Stimulated activated CD8-positive, alpha-beta memory T cell treated with anti-CD3 and anti-CD28 coated beads, Interleukin-7, amount 100 ng/mL, for 48 hours (primary cell): ENCODE results near the gene PCSK6.

Experiments
- DNase-seq, 2 donors: peaks; one replicate each; pipeline ENCODE4 v3.0.0-alpha.2; 2020; ENCODE audit warnings: low read depth in 1 of 2; ENCODE audit errors: extremely low read depth in 1 of 2

The PCSK6 gene

DNA sequence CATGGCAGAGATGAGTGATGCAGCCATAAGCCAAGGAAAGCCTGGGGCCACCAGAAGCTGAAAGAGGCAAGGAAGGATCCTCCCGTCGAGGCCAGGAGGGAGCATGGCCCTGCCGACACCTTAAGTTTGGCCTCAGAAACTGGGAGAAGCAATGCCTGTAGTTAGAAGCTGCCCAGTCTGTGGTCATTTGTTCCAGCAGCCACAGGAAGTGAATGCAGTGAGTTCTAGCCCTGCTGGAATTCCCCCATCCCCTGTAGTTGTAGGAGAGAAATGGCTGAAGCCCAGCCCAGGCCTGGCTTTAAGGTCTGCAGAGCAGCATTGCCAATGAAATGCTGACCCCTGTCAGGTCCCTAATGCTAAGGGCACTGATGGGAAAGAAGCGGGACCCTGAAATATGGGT lies 225.5 kb downstream of the PCSK6 start:
- DNase-seq: no peak

DNA sequence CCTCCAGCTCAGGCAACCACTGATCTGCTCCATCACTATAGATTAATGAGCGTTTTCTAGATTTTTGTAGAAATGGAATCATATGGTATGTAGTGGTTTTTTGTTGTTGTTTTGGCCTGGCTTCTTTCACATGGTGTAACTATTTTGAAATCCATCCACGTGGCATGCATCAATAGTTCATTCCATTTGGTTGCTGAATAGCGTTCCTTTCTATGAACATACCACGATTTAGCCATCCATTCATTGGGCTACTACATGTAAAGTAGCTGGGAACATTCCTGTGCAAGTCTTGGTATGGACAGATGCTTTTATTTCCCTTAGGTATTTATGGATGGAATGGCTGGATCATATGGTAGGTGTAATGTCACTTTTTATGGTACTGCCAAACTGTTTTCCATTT lies 227.0 kb downstream of the PCSK6 start:
- no peak for DNase-seq

GRCh38 chr15:101258238-101259144 lies 231.0 kb downstream of the PCSK6 start:
- DNase-seq: no peak

GRCh38 chr15:101256757-101257156 lies 232.8 kb downstream of the PCSK6 start:
- no peak for DNase-seq

GRCh38 chr15:101255615-101256241 lies 233.8 kb downstream of the PCSK6 start:
- no peak for DNase-seq

- no peak for DNase-seq
Measured at GRCh38 chr15:101255051-101255395, 234.5 kb downstream of the PCSK6 start.

- DNase-seq: no peak
Measured at GRCh38 chr15:101254157-101255050, 235.1 kb downstream of the PCSK6 start.
